Body of pancreas (tissue), 4 donors: ENCODE data around the gene ATP2B1. TPM values are rescaled to one million over a fixed set of nuclear protein-coding genes. Genes with fewer than 3 reads are reported as not detected.

Experiments used
- ATAC-seq: fragments of 150-250 bp; one replicate; pipeline ENCODE4 v1.9.1; 2016
- DNase-seq, 4 donors: peaks; one replicate each; pipeline ENCODE4 v3.0.0-alpha.2; 2019
- H3K27ac ChIP-seq, 4 donors: fragments of 200-600 bp; sonication (generic); 1 replicate in 3 of 4; 2 replicates in 1 of 4; pipeline versions ENCODE4 v1.5.1 to v1.6.1; 2016 to 2019; ENCODE audit warnings: mild to moderate bottlenecking in 1 of 4, mixed read lengths in 1 of 4, moderate library complexity in 1 of 4
- H3K27me3 ChIP-seq, 2 donors: fragments of 200-600 bp; sonication (generic); one replicate each; pipeline ENCODE4 v1.6.0; 2016; ENCODE audit warnings: mild to moderate bottlenecking in 1 of 2
- H3K36me3 ChIP-seq, 2 donors: fragments of 200-600 bp; sonication (generic); replicated peaks in 1 of 2; 2 replicates each; pipeline ENCODE4 v1.5.1; 2016; ENCODE audit warnings: low read depth in 2 of 2; ENCODE audit not compliant: insufficient read depth in 1 of 2
- H3K4me1 ChIP-seq: fragments of 200-600 bp; sonication (generic); one replicate; pipeline ENCODE4 v1.6.0; 2016
- H3K4me3 ChIP-seq, 2 donors: fragments of 200-600 bp; sonication (generic); 1 replicate in 1 of 2; 2 replicates in 1 of 2; pipeline ENCODE4 v1.5.1; 2016 to 2019
- H3K9me3 ChIP-seq, 3 donors: fragments of 200-600 bp; sonication (generic); 1 replicate in 2 of 3; 2 replicates in 1 of 3; pipeline ENCODE4 v1.5.1; 2016
- CTCF ChIP-seq, 7 experiments: fragments of 450-650 bp in 4 of 7; fragments of 200-600 bp in 3 of 7; sonication (generic) in 3 of 7; IDR thresholded peaks; one replicate each; pipeline ENCODE4 v1.5.1; 2016 to 2019; ENCODE audit warnings: antibody characterized with exemption in 7 of 7
- POLR2A ChIP-seq, 3 donors: fragments of 450-650 bp; IDR thresholded peaks; one replicate each; pipeline ENCODE4 v1.6.1; 2016; ENCODE audit warnings: antibody characterized with exemption in 3 of 3, mild to moderate bottlenecking in 2 of 3
- WGBS, 2 donors: methylation state at CpG; one replicate each; pipeline ENCODE4 v1.1.5; 2017; 5-methylcytosine and 5-hydroxymethylcytosine counted together
- intact Hi-C: fragments of 100-400 bp; cut with DNase I; formaldehyde crosslinking; loops from one replicate; pipeline ENCODE4 v1.15.1; 2023
- total RNA-seq, 2 donors: library from RNA; depleted of rRNA; stranded (reverse); fragments of >200 nt; gene quantifications; one replicate each; pipeline ENCODE4 v1.1.0, GENCODE V29; 2016

The ATP2B1 gene
- total RNA-seq, 2 donors from 2014 or later = 17.1 to 37.9 TPM

GRCh38 chr12:89636776-89637160, 71.9 kb downstream of the ATP2B1 start:
- H3K4me3 ChIP-seq = no peak overlapping the region
- H3K9me3 ChIP-seq = no peaks in the 10 kb centered on the region
- H3K27ac ChIP-seq = no peak overlapping the region
- H3K4me1 ChIP-seq = peaks cover 10% of the 10 kb centered on the region
- ATAC-seq (no peak), DNase-seq (no peak)
- no peaks in the 10 kb centered on the region for H3K36me3 ChIP-seq
- 96 to 97% methylated on average over 1 of the region's 1 CpG for WGBS, 2 donors
- TF ChIP-seq POLR2A (IDR thresholded peaks at IDR 0.05) (no peak), CTCF (IDR thresholded peaks at IDR 0.05) (no peak)
- no peaks in the 10 kb centered on the region for H3K27me3 ChIP-seq
- intact Hi-C loops = no loop called here

- Histone ChIP-seq H3K4me1 (peaks cover 10% of the 10 kb centered on the region), H3K27ac (no peak overlapping the region), H3K9me3 (no peaks in the 10 kb centered on the region), H3K36me3 (no peaks in the 10 kb centered on the region), H3K4me3 (no peak overlapping the region), H3K27me3 (no peaks in the 10 kb centered on the region)
- 86 to 89% methylated on average over 5 of the region's 5 CpGs for WGBS, 2 donors
- TF ChIP-seq POLR2A (IDR thresholded peaks at IDR 0.05) (no peak), CTCF (IDR thresholded peaks at IDR 0.05) (no peak)
- DNase-seq (no peak), ATAC-seq (no peak)
- intact Hi-C loops = no loop called here
These were observed 72.4 kb downstream of the ATP2B1 start for GRCh38 chr12:89636052-89636775.

GRCh38 chr12:89634508-89634907, 74.1 kb downstream of the ATP2B1 start:
- no peak for DNase-seq
- intact Hi-C loops = no loop called here

GRCh38 chr12:89632778-89633177, 75.9 kb downstream of the ATP2B1 start:
- Histone ChIP-seq H3K27ac (no peak overlapping the region), H3K36me3 (no peaks in the 10 kb centered on the region), H3K4me1 (peaks cover 10% of the 10 kb centered on the region), H3K27me3 (no peaks in the 10 kb centered on the region), H3K4me3 (no peak overlapping the region), H3K9me3 (no peaks in the 10 kb centered on the region)
- TF ChIP-seq CTCF (IDR thresholded peaks at IDR 0.05) (no peak), POLR2A (IDR thresholded peaks at IDR 0.05) (no peak)
- ATAC-seq = no peak
- WGBS, 2 donors = 77 to 79% methylated on average over 1 of the region's 1 CpG
- intact Hi-C loops = no loop called here
- no peak for DNase-seq

More at GRCh38 chr12:89634508-89634907, 74.1 kb downstream of the ATP2B1 start:
- Histone ChIP-seq H3K27ac (no peak overlapping the region), H3K36me3 (no peaks in the 10 kb centered on the region), H3K9me3 (no peaks in the 10 kb centered on the region), H3K4me3 (no peak overlapping the region), H3K27me3 (no peaks in the 10 kb centered on the region), H3K4me1 (peaks cover 10% of the 10 kb centered on the region)
- WGBS, 2 donors = 95 to 99% methylated on average over 3 of the region's 3 CpGs
- TF ChIP-seq CTCF (IDR thresholded peaks at IDR 0.05) (no peak), POLR2A (IDR thresholded peaks at IDR 0.05) (no peak)
- no peak for ATAC-seq

- DNase-seq = no peak
- no peaks in the 10 kb centered on the region for H3K4me1 ChIP-seq
- H3K9me3 ChIP-seq = no peaks in the 10 kb centered on the region
- H3K4me3 ChIP-seq = no peak overlapping the region
- ATAC-seq = no peak
- H3K36me3 ChIP-seq = no peaks in the 10 kb centered on the region
- intact Hi-C loops = no loop called here
- no peaks in the 10 kb centered on the region for H3K27me3 ChIP-seq
- no peak for TF ChIP-seq POLR2A (IDR thresholded peaks at IDR 0.05)
- no peak for TF ChIP-seq CTCF (IDR thresholded peaks at IDR 0.05)
- no peak overlapping the region for H3K27ac ChIP-seq
These were observed 86.5 kb downstream of the ATP2B1 start for GRCh38 chr12:89622115-89622514.
